Stomach (tissue), 9 donors: ENCODE measurements around the gene TAF1C. TPM values are rescaled to one million over a fixed set of nuclear protein-coding genes. Genes with fewer than 3 reads are reported as not detected.
A peak's percentile ranks its signal among the peaks of the same experiment; 100 is the strongest.

Experiments
- DNase-seq, 2 donors: peaks; one replicate each; pipeline versions ENCODE4 v3.0.0 to v3.0.0-alpha.2; 2013 to 2019
- H3K27ac ChIP-seq, 5 donors: fragments of 200-600 bp in 4 of 5; sonication (generic) in 4 of 5; one replicate each; pipeline ENCODE4 v1.5.1; 2013 to 2019; ENCODE audit warnings: mild to moderate bottlenecking in 1 of 5, moderate library complexity in 1 of 5
- H3K27me3 ChIP-seq, 3 donors: fragments of 200-600 bp; sonication (generic); one replicate each; pipeline ENCODE4 v1.5.1; 2017 to 2019; ENCODE audit warnings: mixed run types in 1 of 3
- H3K36me3 ChIP-seq, 4 donors: fragments of 200-600 bp; sonication (generic); 1 replicate in 3 of 4; 2 replicates in 1 of 4; pipeline ENCODE4 v1.5.1; 2016 to 2019
- H3K4me1 ChIP-seq, 4 donors: fragments of 200-600 bp; sonication (generic); one replicate each; pipeline ENCODE4 v1.5.1; 2016 to 2019
- H3K4me3 ChIP-seq, 4 donors: fragments of 200-600 bp; sonication (generic) in 3 of 4; one replicate each; pipeline ENCODE4 v1.5.1; 2016 to 2019; ENCODE audit warnings: mild to moderate bottlenecking in 1 of 4
- H3K9me3 ChIP-seq, 4 donors: fragments of 200-600 bp; sonication (generic); one replicate each; pipeline ENCODE4 v1.5.1; 2016 to 2019
- CTCF ChIP-seq, 7 experiments: fragments of 450-650 bp in 4 of 7; fragments of 200-600 bp in 3 of 7; sonication (generic) in 3 of 7; IDR thresholded peaks; one replicate each; pipeline ENCODE4 v1.5.1; 2016 to 2019; ENCODE audit warnings: antibody characterized with exemption in 7 of 7, control low read depth in 2 of 7, mild to moderate bottlenecking in 1 of 7
- EP300 ChIP-seq: sonication (generic); formaldehyde crosslinking; IDR thresholded peaks from one replicate; pipeline ENCODE4 v1.6.1; 2017; ENCODE audit warnings: antibody characterized with exemption
- POLR2A ChIP-seq, 4 donors: fragments of 450-650 bp; IDR thresholded peaks; one replicate each; pipeline ENCODE4 v1.6.1; 2016; ENCODE audit warnings: antibody characterized with exemption in 4 of 4, control low read depth in 2 of 4, mild to moderate bottlenecking in 1 of 4, moderate library complexity in 1 of 4
- POLR2AphosphoS5 ChIP-seq, 3 donors: sonication (generic); formaldehyde crosslinking; IDR thresholded peaks; one replicate each; pipeline ENCODE4 v1.6.1; 2016; ENCODE audit warnings: antibody characterized with exemption in 3 of 3
- WGBS, 5 donors: extraction: QIAGEN DNeasy Blood & Tissue Kit in 3 of 5; methylation state at CpG; one replicate each; pipeline versions ENCODE4 v1.1.5 to v1.1.7; 2013 to 2018; 5-methylcytosine and 5-hydroxymethylcytosine counted together
- intact Hi-C: fragments of 100-400 bp; cut with DNase I; formaldehyde crosslinking; loops from one replicate; pipeline ENCODE4 v1.15.1; 2023; ENCODE audit warnings: low total_unique reads
- polyA plus RNA-seq, 3 donors: library from polyadenylated mRNA; stranded (reverse); fragments of 200-250 nt; gene quantifications; one replicate each; pipeline ENCODE4 v1.2.3, GENCODE V29; 2013
- total RNA-seq, 5 donors: library from RNA; depleted of rRNA; stranded (reverse); fragments of >200 nt; gene quantifications; one replicate each; pipeline versions ENCODE4 v1.1.0 to v1.2.3, GENCODE V29; 2014 to 2016
- donor health status: healthy with polysubstance abuse.
- donor health status: Bipolar disorder and iron deficiency.
- donor health status: healthy.

TAF1C gene
- total and polyA plus RNA-seq, 8 donors: 15.3 to 377 (median 37.6) TPM

- H3K4me3 ChIP-seq: no peak overlapping the region
- no peaks in the 10 kb centered on the region for H3K27me3 ChIP-seq
- peak overlapping the region in 3 of 5 donors; percentile 70 to 82 (median 80) for H3K27ac ChIP-seq
- peak in 1 of 3 donors; percentile 38 for TF ChIP-seq POLR2AphosphoS5 (IDR thresholded peaks at IDR 0.05)
- no peak for TF ChIP-seq EP300
- TF ChIP-seq CTCF (IDR thresholded peaks at IDR 0.05): peak in 5 of 7 experiments; percentile 57 to 91 (median 71)
- 25 to 55% (median 37%) methylated on average over 10 of the region's 10 CpGs for WGBS, 5 donors
- intact Hi-C loops: no loop called here
- peaks cover 23 to 39% (median 31%) of the 10 kb centered on the region in 4 donors for H3K4me1 ChIP-seq
- peak; percentile 55 to 72 for DNase-seq
- peaks cover 22 to 29% (median 28%) of the 10 kb centered on the region in 4 donors for H3K36me3 ChIP-seq
- H3K9me3 ChIP-seq: no peaks in the 10 kb centered on the region
These were observed 11.3 kb downstream of the TAF1C start for GRCh38 chr16:84175350-84176081.

GRCh38 chr16:84174396-84174795, 12.5 kb downstream of the TAF1C start:
- no peaks in the 10 kb centered on the region for H3K9me3 ChIP-seq
- H3K36me3 ChIP-seq: peaks cover 12 to 17% (median 16%) of the 10 kb centered on the region in 4 donors
- DNase-seq: no peak
- peaks cover 0 to 8% (median 0%) of the 10 kb centered on the region in 3 donors for H3K27me3 ChIP-seq
- peaks cover 23 to 39% (median 31%) of the 10 kb centered on the region in 4 donors for H3K4me1 ChIP-seq
- no peak for TF ChIP-seq CTCF (IDR thresholded peaks at IDR 0.05)
- no peak for TF ChIP-seq EP300
- no peak for TF ChIP-seq POLR2AphosphoS5 (IDR thresholded peaks at IDR 0.05)
- TF ChIP-seq POLR2A (IDR thresholded peaks at IDR 0.05): no peak
- H3K27ac ChIP-seq: no peak overlapping the region
- intact Hi-C loops: no loop called here
- WGBS, 5 donors: 40 to 68% (median 59%) methylated on average over 11 of the region's 11 CpGs
- no peak overlapping the region for H3K4me3 ChIP-seq

- WGBS, 5 donors: 68 to 78% (median 74%) methylated on average over 11 of the region's 11 CpGs
- intact Hi-C loops: no loop called here
- DNase-seq: no peak
- Histone ChIP-seq H3K4me1 (peaks cover 0 to under 1% (median under 1%) of the 10 kb centered on the region in 4 donors), H3K4me3 (no peak overlapping the region), H3K36me3 (no peaks in the 10 kb centered on the region), H3K27ac (no peak overlapping the region), H3K27me3 (peaks cover 0 to 28% (median 0%) of the 10 kb centered on the region in 3 donors), H3K9me3 (no peaks in the 10 kb centered on the region)
- TF ChIP-seq CTCF (IDR thresholded peaks at IDR 0.05): no peak
- TF ChIP-seq POLR2A (IDR thresholded peaks at IDR 0.05): no peak
- TF ChIP-seq POLR2AphosphoS5 (IDR thresholded peaks at IDR 0.05): no peak
- TF ChIP-seq EP300: no peak
These were observed 17.0 kb downstream of the TAF1C start for GRCh38 chr16:84169765-84170310.

GRCh38 chr16:84166796-84167695, 19.8 kb downstream of the TAF1C start:
- TF ChIP-seq CTCF (IDR thresholded peaks at IDR 0.05) (no peak), EP300 (no peak), POLR2AphosphoS5 (IDR thresholded peaks at IDR 0.05) (no peak)
- Histone ChIP-seq H3K27ac (no peak overlapping the region), H3K4me3 (no peak overlapping the region), H3K4me1 (no peaks in the 10 kb centered on the region), H3K27me3 (peaks cover 0 to 28% (median 0%) of the 10 kb centered on the region in 3 donors), H3K36me3 (no peaks in the 10 kb centered on the region), H3K9me3 (no peaks in the 10 kb centered on the region)
- no peak for DNase-seq
- intact Hi-C loops: no loop called here
- 70 to 75% (median 72%) methylated on average over 13 of the region's 13 CpGs for WGBS, 5 donors
